ENCODE data around the gene MCMBP.

- TF ChIP-seq POLR2A (IDR thresholded peaks at IDR 0.05) (no peak), POLR2AphosphoS5 (IDR thresholded peaks at IDR 0.05) (no peak)
Measured at GRCh38 chr10:119796039-119796438, 76.6 kb downstream of the MCMBP start.
